GM12878 (cell line): ENCODE measurements around the gene CSNK1A1. TPM values are rescaled to one million over a fixed set of nuclear protein-coding genes. Genes with fewer than 3 reads are reported as not detected.

Experiments used
- DPF2 ChIP-seq: fragments of 450-650 bp; IDR thresholded peaks from 2 replicates; pipeline ENCODE4 v1.6.1; 2017; ENCODE audit warnings: mild to moderate bottlenecking
- FOS ChIP-seq: IDR thresholded peaks from 3 replicates; pipeline ENCODE4 v1.6.1; 2011; ENCODE audit warnings: borderline replicate concordance; ENCODE audit not compliant: insufficient read length; ENCODE audit errors: extremely low read depth
- JUNB ChIP-seq: IDR thresholded peaks from 2 replicates; pipeline ENCODE4 v1.6.1; 2016; ENCODE audit warnings: antibody characterized with exemption, mild to moderate bottlenecking
- PKNOX1 ChIP-seq: fragments of 450-650 bp; IDR thresholded peaks from 2 replicates; pipeline ENCODE4 v1.6.1; 2016; ENCODE audit warnings: mild to moderate bottlenecking
- RUNX3 ChIP-seq: IDR thresholded peaks from 2 replicates; pipeline ENCODE4 v1.6.1; 2012; ENCODE audit warnings: low read length, inconsistent platforms
- ZNF622 ChIP-seq: fragments of 450-650 bp; IDR thresholded peaks from 2 replicates; pipeline ENCODE4 v1.6.1; 2017; ENCODE audit warnings: mild to moderate bottlenecking, inconsistent platforms
- ZSCAN29 ChIP-seq: fragments of 450-650 bp; IDR thresholded peaks from 2 replicates; pipeline ENCODE4 v1.6.1; 2017; ENCODE audit warnings: mild to moderate bottlenecking, moderate library complexity
- polyA plus RNA-seq, 11 experiments: library from polyadenylated mRNA; depleted of rRNA in 4 of 11; unstranded in 6 of 11; stranded (reverse) in 5 of 11; fragments of >200 nt; fragmentation: Nextera tagmentation in 4 of 11; fragmentation: Illumina TruSeq in 1 of 11; extraction: Ambion mirVana in 4 of 11; extraction: Trizol in 1 of 11; gene quantifications; 1 replicate in 1 of 11; 2 replicates in 10 of 11; pipeline versions ENCODE4 v1.2.1 to v1.2.3, GENCODE V29; 2011 to 2016; ENCODE audit warnings: inconsistent platforms in 2 of 11, missing spikeins in 2 of 11, low read depth in 1 of 11
- total RNA-seq, 4 experiments: library from RNA; depleted of rRNA in 3 of 4; stranded (reverse); fragments of >200 nt in 3 of 4; fragmentation: Illumina TruSeq in 1 of 4; extraction: Trizol in 1 of 4; gene quantifications; 2 replicates each; pipeline versions ENCODE4 v1.2.1 to v1.2.3, GENCODE V29; 2013 to 2021
- TF ChIP-seq, protein P1 (sequence below): fragments of 450-650 bp; formaldehyde crosslinking; IDR thresholded peaks from 2 replicates; pipeline ENCODE4 v1.4.0; 2022; ENCODE audit warnings: mild to moderate bottlenecking, moderate library complexity
- TF ChIP-seq, protein P2 (sequence below): fragments of 450-650 bp; IDR thresholded peaks from 2 replicates; pipeline ENCODE4 v1.6.1; 2017; ENCODE audit warnings: mild to moderate bottlenecking, low read depth, inconsistent platforms; ENCODE audit not compliant: poor library complexity, severe bottlenecking
- TF ChIP-seq, protein P3 (sequence below): fragments of 450-650 bp; IDR thresholded peaks from 2 replicates; pipeline ENCODE4 v1.6.1; 2018; ENCODE audit warnings: mild to moderate bottlenecking, low read depth, moderate library complexity; ENCODE audit not compliant: partially characterized antibody

CSNK1A1 gene
- total and polyA plus RNA-seq, 10 of the 15 experiments (the other 5 are each of a cell fraction or from before 2014, with no cell fraction given) = 53.3 to 155 (median 133) TPM

DNA sequence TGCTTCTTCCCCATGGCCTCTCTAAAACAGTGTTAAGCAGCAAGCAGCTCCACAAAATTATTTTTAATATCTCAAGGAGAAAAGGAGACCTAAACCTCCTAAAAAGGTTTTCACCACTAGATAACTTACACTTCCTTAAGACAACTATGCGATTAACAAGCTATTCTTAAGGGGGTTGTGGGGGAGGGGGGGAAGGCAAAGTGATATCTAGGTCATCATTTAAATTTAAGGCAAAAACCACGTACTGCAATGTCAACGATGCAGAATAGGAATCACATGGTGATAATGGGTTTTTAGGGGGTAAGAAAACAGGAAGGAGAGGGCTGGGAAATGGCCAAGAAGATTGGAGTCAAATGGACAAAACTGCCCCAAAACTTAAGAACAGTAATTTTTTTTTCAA is 32.6 kb downstream of the CSNK1A1 start (continued):
- TF ChIP-seq, protein P1, sequence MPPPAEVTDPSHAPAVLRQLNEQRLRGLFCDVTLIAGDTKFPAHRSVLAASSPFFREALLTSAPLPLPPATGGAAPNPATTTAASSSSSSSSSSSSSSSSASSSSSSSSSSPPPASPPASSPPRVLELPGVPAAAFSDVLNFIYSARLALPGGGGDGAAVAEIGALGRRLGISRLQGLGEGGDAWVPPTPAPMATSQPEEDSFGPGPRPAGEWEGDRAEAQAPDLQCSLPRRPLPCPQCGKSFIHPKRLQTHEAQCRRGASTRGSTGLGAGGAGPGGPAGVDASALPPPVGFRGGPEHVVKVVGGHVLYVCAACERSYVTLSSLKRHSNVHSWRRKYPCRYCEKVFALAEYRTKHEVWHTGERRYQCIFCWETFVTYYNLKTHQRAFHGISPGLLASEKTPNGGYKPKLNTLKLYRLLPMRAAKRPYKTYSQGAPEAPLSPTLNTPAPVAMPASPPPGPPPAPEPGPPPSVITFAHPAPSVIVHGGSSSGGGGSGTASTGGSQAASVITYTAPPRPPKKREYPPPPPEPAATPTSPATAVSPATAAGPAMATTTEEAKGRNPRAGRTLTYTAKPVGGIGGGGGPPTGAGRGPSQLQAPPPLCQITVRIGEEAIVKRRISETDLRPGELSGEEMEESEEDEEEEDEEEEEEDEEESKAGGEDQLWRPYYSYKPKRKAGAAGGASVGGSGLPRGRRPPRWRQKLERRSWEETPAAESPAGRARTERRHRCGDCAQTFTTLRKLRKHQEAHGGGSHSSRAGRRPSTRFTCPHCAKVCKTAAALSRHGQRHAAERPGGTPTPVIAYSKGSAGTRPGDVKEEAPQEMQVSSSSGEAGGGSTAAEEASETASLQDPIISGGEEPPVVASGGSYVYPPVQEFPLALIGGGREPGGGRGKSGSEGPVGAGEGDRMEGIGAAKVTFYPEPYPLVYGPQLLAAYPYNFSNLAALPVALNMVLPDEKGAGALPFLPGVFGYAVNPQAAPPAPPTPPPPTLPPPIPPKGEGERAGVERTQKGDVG (CRISPR knock-in tag) = no peak
- TF ChIP-seq PKNOX1 (no peak), DPF2 (no peak), RUNX3 (no peak), ZSCAN29 (no peak), FOS (no peak), JUNB (no peak), ZNF622 (no peak)
- TF ChIP-seq, protein P2, sequence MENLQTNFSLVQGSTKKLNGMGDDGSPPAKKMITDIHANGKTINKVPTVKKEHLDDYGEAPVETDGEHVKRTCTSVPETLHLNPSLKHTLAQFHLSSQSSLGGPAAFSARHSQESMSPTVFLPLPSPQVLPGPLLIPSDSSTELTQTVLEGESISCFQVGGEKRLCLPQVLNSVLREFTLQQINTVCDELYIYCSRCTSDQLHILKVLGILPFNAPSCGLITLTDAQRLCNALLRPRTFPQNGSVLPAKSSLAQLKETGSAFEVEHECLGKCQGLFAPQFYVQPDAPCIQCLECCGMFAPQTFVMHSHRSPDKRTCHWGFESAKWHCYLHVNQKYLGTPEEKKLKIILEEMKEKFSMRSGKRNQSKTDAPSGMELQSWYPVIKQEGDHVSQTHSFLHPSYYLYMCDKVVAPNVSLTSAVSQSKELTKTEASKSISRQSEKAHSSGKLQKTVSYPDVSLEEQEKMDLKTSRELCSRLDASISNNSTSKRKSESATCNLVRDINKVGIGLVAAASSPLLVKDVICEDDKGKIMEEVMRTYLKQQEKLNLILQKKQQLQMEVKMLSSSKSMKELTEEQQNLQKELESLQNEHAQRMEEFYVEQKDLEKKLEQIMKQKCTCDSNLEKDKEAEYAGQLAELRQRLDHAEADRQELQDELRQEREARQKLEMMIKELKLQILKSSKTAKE = no peak
- TF ChIP-seq, protein P3, sequence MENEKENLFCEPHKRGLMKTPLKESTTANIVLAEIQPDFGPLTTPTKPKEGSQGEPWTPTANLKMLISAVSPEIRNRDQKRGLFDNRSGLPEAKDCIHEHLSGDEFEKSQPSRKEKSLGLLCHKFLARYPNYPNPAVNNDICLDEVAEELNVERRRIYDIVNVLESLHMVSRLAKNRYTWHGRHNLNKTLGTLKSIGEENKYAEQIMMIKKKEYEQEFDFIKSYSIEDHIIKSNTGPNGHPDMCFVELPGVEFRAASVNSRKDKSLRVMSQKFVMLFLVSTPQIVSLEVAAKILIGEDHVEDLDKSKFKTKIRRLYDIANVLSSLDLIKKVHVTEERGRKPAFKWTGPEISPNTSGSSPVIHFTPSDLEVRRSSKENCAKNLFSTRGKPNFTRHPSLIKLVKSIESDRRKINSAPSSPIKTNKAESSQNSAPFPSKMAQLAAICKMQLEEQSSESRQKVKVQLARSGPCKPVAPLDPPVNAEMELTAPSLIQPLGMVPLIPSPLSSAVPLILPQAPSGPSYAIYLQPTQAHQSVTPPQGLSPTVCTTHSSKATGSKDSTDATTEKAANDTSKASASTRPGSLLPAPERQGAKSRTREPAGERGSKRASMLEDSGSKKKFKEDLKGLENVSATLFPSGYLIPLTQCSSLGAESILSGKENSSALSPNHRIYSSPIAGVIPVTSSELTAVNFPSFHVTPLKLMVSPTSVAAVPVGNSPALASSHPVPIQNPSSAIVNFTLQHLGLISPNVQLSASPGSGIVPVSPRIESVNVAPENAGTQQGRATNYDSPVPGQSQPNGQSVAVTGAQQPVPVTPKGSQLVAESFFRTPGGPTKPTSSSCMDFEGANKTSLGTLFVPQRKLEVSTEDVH = no peak
